HG03064 (cell line): ENCODE measurements around the gene GSN.

ENCODE experiments used
- ATAC-seq: cut with Tn5 transposase; IDR thresholded peaks from one replicate; pipeline ENCODE4 v1.9.1; 2021; ENCODE audit warnings: low read depth; ENCODE audit not compliant: unreplicated experiment

GSN gene

DNA sequence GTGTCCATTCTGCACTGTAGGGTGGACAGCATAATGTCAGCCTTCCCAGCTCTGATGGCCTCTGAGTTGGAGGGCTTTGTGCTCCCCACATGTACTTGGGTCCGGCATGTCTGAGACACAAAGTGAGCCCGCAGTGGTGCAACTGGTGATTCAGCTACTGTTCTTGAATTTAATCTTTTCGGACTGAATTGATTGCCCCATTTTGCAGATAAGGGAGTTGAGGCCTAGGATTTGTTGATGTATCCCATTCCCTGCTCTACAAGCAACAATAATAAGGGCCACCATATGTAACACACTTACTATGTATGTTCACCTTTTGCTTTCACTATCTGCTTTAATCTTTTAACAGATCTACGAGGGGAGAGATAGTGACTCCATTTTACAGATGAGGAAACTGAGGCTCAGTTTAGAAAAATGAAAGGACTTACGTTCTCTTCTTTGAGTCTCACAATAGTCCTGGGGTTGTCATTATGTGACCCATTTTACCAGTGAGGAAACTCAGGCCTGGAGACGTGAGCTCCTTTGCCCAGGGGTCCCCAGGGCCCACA lies 4.5 kb downstream of the GSN start:
- ATAC-seq: no peak

GRCh38 chr9:121273064-121273775 lies 5.3 kb downstream of the GSN start:
- ATAC-seq: no peak

GRCh38 chr9:121274851-121275250 lies 6.9 kb downstream of the GSN start:
- ATAC-seq: no peak

DNA sequence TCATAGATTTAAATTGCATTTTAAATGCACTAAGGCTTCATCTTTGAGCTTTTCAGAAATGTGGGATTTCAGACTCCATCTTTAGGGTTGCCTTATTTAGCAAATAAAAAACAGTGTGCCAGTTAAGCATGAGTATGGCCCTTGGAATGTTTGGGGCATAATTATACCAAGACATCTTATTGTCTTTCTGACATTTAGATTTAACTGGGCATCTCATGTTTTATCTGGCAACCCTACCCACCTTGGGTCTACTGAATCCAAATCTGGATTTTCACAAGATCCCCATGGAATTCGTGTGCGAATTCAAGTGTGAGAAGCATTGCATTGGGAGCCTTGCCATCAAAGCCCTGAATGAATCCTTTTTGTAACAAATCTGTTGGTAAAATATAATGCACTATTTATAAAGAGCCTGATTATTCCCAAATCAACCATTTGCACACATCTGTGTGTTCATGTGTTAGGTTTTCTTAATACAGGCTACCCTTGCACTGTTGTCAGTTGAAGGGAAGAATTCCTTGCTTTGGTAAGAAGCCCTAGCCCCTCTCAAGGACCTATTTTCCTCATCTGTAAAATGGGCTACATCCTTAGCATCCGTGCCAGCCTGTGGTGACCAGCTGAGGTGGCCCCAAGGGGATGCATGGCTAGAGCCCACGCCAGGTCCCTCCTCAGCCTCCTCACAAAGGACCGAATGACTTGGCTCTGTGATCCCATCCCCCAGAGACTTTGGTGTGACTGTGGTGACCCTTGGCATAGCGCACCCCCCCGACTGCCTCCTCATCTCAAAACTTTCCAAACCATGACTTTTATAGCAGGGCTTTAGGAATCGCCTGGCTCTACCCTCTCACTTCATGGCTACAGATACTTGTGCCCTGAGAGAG lies 8.1 kb downstream of the GSN start:
- ATAC-seq: no peak

DNA sequence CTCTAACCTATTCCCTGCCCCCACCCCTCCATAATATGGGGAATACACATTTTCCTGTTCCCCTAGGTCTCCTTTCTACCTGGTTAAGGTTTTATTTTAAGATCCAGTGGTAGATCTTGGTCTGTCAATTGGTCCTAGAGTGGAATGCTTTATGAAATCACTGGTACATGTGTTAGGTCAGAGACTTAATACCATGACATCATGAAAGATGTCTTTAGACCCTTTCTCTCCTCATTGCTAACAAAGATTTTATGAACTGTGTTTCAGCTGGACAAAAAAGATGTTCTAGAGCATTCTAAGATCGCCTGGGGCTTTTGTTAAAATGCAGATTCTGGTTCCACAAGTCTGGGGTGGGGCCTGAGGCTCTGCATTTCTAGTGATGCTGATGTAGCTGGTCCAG lies 9.1 kb downstream of the GSN start:
- ATAC-seq: no peak

DNA sequence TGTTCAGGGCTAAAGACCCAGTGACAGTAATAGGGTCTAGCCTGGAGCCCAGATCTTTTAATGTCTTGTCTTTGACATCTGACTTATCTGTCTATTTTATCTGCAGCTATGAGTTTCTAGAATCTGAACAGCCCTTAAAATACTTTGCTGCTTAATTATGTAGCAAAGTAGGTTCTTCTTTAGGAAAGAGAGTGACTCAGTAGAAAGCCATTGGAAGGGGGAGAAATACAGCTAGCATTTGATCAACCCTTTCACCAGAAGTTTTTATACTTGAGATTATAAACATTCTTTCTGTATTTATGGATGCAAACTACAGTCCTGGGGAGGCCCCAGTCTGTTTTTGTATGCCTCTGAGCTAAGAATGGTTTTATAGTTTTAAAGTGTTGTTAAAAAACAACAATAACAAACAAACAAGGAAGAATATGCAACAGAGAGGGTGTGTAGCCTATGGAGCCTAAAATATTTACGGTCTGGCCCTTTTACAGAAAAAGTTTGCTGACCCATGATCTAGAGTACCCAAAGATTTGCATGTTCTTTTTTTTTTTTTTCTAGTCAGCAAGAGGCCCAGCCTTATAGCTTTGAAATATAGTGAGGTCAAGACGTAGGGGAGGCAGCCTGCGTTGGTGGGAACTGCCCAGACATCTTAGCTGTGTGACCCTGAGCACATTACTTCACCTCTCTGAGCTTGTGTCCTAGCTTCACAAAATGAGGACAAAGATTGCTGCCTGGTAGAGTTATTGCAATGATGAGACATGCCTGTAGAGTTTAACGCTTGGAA lies 9.7 kb downstream of the GSN start:
- no peak for ATAC-seq

- ATAC-seq: no peak
These were observed 10.7 kb downstream of the GSN start for GRCh38 chr9:121278477-121279261.

DNA sequence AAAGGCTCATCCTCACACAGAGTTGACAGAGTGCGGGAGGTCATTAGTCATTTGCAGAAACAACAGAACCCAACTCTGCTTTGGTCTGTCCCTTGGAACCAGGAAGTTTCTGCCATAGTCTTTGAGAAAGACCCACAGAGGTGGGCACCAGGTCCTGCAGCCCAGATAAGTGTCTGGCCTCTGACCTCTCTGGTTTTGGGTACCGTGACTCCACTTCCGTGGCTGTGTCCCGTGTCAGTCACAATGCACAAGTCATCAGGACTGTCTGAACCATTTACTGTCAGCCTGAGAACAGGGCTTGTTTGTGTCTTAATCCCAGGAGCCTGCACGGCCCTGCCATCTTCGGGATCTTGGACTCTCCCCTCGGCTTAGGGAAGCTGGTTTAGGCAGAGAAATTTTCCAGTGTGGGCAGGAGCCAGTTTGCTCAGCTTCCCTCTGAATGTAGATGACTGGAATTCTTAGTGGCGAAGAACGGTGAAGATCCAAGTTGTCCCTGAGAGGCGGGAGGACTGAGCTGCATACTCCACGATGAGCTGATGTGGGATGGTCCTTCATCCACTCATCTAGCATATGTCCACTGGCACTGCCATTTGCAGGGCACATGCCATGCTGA lies 11.9 kb downstream of the GSN start:
- no peak for ATAC-seq

GRCh38 chr9:121280715-121281613 lies 13.0 kb downstream of the GSN start:
- no peak for ATAC-seq

DNA sequence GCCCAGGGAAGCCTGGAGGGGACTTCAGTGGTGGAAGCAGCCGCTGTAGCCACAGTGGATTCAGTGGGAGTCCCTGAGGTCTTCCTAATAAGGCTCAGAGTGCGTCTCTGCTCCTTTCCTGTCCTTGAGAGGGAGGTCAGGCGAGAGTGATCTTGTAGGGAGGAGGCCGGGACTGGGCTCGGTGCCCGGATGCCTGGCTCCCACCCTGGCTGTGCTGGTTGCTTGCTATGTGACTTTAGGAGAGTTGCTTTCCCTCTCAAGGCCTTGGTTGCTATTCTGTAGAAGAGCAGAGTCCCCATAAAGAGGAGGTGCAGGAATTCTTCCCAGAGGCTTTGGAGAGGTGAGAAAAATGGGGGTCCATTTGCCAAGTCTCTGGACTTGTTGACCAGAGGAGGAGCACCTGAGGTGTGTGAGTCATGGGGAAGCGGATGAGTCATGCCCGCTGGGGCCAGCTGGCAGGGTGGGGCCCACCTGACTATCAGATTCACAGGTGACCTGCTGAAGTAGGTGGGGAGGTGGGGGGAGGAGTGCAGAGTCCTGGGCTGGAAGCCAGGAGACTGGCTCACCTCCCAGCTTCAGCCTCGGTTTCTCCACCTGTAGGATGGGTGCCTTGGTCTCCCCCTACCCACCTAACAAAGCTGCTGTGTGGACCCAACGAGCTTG lies 13.8 kb downstream of the GSN start:
- ATAC-seq: no peak

DNA sequence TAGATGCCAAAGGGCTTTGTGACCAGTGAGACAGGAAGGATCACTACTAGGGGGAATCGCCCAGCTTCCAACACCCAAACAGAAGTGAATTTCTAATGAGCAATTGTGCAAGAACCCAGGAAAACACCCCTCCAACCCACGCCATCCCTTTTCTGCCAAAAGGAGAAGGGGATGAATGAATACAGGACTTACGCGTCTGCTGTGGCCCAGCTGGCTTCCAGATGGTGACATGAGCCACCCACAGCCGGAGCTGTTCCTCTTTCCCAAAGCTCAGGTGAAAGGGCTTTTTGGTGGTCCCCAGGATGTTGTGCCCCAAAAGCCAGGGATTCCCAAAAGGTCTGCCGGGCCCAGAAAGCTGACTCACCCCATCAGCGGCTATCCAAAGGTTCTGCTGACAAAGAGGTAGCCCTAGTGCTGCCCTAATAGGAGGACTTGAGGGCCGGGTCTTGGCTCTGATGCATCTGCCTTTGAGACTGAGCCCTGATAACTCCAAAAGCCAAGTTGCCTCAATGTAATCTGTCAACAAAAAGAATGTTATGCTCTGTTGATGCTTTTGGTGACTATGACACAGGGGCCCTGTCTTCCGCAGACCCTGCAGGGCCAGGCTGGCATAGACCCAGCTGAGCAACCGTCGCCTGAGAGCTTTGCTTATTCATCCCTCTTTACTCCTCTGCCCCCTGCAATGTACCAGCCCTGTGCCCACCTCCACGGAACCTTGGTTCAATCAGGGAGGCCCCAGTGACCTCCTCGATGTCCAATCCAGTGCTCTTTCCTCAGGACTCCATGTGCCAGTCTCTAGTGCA lies 14.5 kb downstream of the GSN start:
- no peak for ATAC-seq

DNA sequence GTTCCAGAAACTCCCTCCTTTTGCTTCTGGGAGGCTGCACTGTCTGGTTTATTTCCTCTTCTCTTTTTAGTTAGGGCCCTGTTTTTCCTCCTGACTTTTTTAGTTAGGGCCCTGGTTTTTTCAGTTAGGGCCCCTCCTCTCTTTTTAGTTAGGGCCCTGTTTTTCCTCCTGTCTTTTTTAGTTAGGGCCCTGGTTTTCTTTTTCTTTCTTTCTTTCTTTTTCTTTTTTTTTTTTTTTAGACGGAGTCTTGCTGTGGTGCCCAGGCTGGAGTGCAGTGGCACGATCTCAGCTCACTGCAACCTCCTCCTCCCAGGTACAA lies 15.1 kb downstream of the GSN start:
- ATAC-seq: no peak

DNA sequence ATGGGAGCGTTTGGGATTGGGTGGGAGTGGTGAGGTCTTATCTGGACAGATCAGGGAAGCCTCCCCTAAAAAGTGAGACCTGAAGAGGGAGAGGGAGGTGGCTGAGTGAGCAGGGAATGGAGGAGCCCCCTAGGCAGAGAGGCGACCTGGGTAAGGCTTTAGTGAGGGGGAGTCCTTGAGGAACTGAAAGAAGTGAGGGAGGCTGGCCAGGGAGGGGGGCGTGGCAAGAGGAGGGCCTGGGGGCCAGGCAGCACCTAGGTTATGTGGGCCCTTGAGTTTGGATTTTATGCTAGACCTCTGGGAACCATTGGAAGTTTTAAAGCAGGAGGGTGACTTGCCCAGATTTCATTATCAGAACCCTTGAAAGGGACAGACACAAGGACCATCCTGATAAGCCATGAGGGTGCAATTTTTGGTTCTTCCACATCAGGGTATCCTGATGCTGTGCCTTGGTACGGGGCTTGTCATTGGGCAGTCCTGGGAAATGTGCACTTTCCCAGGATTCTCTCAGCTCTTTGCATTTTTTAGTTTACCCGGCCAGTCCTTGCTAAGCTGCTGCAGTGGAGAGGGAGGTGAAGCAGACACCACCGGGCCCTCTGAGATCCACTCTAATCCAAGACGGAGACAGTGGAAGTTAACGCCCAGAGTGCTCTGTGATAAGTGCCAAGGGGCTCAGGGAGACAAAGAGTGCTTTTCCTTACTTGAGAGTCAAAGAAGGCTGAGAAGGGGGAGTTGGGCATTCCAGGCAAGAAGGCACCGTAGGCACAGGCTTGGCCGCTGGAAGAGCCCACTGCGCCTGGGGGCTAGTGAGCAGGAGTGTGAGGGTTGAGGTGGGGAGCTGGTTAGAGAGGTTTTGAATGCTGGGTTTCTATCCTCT lies 16.1 kb downstream of the GSN start:
- ATAC-seq: no peak

- no peak for ATAC-seq
These were observed 16.9 kb downstream of the GSN start for GRCh38 chr9:121284733-121285451.

DNA sequence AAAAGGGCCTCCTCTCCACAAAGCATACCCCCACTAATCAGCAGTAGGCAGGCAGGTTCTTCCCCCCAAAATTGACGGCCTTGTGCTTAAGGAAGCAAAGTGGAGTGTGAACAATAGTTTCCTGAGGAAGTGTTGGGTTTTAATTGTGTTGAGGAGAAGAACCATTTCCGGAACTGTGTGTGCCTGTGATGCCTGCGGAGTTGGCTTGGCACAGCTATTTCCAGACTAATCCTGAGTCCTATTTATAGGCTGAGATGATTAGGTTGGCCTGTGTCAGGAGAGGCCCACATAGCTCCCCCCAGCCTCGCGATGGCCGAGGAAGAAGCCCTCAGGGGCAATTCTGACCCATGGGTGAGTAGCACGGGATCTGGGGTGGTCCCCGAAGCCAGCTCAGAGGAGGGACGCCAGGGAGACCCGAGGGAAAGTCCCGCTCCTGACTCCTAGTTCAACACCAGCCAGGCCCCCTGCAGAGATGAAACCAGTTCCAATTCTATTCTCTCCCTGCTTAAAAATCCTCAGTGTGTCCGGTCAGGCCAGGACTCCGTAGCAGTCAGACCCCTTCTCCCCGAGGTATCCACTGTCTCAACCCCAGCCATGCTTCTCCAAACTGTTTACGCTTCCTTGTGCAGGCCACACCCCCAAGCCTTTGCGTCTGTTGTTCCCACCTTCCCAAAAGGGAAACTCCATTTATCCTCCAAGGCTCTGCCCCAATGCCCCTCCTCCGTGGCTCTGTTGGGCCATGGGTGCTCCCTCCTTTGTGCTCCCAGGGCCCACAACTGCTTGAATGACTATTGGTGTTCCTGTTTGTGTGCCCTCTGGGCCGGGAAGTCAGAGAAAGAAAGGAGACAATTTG lies 18.1 kb downstream of the GSN start:
- no peak for ATAC-seq
